Left ventricle myocardium inferior (tissue), 1 donor: ENCODE measurements around the gene C18orf63. TPM values are rescaled to one million over a fixed set of nuclear protein-coding genes. Genes with fewer than 3 reads are reported as not detected.

Source experiments
- DNase-seq: peaks from one replicate; pipeline ENCODE4 v3.0.0-alpha.2; 2020
- H3K27ac ChIP-seq: fragments of 200-600 bp; replicated peaks from 2 replicates; pipeline ENCODE4 v1.8.0; 2021
- H3K27me3 ChIP-seq: fragments of 200-600 bp; 2 replicates; pipeline ENCODE4 v1.8.0; 2021; ENCODE audit warnings: low read depth
- H3K36me3 ChIP-seq: fragments of 200-600 bp; 2 replicates; pipeline ENCODE4 v1.8.0; 2021
- H3K4me1 ChIP-seq: fragments of 200-600 bp; 2 replicates; pipeline ENCODE4 v1.8.0; 2021
- H3K4me3 ChIP-seq: fragments of 200-600 bp; 2 replicates; pipeline ENCODE4 v1.8.0; 2021; ENCODE audit warnings: mild to moderate bottlenecking, moderate library complexity
- H3K9me3 ChIP-seq: fragments of 200-600 bp; replicated peaks from 2 replicates; pipeline ENCODE4 v1.8.0; 2021
- CTCF ChIP-seq: fragments of 200-600 bp; IDR thresholded peaks from 2 replicates; pipeline ENCODE4 v1.8.0; 2021; ENCODE audit warnings: antibody characterized with exemption, mild to moderate bottlenecking, borderline replicate concordance
- intact Hi-C: fragments of 100-400 bp; cut with micrococcal nuclease; formaldehyde crosslinking; loops from one replicate; pipeline ENCODE4 v1.11.0; 2022
- total RNA-seq: library from RNA; stranded (reverse); fragmentation: NEBNext Ultra II Directional; extraction: Animal tissue kit (Norgen Biotek cat#: 25700); gene quantifications from one replicate; pipeline ENCODE4 v1.2.1, GENCODE V29; 2021
- donor health status: DM: no; HTN: yes; CAD: no; lungs with severe emphysema.

Gene C18orf63
- total RNA-seq, 1 donor from 2014 or later = not detected

- no peak overlapping the region for H3K27ac ChIP-seq
- DNase-seq = no peak
- H3K9me3 ChIP-seq = no peaks in the 10 kb centered on the region
- H3K4me1 ChIP-seq = no peaks in the 10 kb centered on the region
- intact Hi-C loops = no loop called here
- H3K36me3 ChIP-seq = no peaks in the 10 kb centered on the region
- H3K27me3 ChIP-seq = no peaks in the 10 kb centered on the region
- H3K4me3 ChIP-seq = no peak overlapping the region
- no peak for TF ChIP-seq CTCF
These were observed 65.3 kb downstream of the C18orf63 start for GRCh38 chr18:74380916-74381315.

DNA sequence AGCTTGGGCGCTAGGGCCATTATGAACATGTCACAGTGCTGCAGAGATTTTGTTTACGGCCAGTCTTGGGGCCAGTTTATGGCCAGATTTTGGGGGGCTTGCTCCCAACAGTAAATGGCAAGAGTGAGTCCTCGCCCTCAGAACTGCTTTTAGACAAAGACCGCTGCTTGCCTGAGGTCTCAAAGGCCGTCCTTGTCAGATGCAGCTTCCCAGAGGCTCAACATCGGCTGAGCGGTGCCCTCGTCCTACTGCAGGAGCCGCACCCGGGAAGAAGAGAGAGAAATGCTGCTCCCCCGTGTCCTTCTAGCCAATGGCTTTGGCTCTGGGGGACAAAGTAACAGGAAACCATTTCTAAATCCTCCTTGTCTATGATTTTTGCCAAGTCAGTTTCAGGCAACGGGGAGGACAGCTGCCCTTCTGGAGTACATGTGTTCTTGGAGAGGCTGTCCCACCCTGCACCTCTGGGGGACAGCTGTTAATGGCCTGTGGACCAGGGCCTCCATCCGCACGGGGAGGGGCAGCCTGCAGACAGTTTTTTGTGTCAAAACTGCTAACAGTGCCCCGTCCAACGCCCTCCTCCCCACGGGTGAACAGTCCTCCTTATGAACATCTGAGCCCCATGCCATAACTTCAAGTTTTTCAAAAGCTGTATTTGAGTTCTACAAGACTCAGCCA is 66.1 kb downstream of the C18orf63 start:
- H3K4me1 ChIP-seq = no peaks in the 10 kb centered on the region
- no peak for DNase-seq
- TF ChIP-seq CTCF = no peak
- intact Hi-C loops = no loop called here
- H3K9me3 ChIP-seq = no peaks in the 10 kb centered on the region
- no peaks in the 10 kb centered on the region for H3K27me3 ChIP-seq
- no peaks in the 10 kb centered on the region for H3K36me3 ChIP-seq
- no peak overlapping the region for H3K4me3 ChIP-seq
- H3K27ac ChIP-seq = no peak overlapping the region

DNA sequence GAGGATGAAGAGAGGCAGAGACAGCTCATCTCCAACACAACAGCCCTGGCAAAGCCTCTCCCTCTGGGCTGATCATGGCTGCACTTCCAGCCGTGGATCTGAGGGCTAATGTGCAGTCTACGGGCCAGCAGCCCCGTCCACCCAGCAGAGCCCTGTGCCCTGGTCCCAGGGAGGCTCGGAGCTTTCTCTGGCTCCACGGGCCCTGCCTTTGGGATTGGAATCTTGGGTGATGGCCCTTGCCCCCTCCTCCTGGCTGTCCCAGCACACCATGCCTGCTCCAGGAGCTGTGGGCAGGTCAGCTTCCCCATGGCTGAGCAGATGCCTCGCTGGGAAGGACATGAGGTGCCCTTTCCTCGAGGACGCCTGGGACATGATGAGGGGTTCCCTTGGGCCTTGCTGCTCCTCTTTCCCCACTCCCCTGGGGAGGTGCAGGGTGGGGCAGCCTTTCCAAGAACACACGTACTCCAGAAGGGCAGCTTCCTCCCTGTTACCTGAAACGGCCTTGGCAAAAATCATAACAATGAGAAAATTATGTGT is 66.9 kb downstream of the C18orf63 start:
- Histone ChIP-seq H3K27me3 (no peaks in the 10 kb centered on the region), H3K9me3 (no peaks in the 10 kb centered on the region), H3K36me3 (no peaks in the 10 kb centered on the region), H3K4me3 (no peak overlapping the region), H3K27ac (no peak overlapping the region), H3K4me1 (no peaks in the 10 kb centered on the region)
- intact Hi-C loops = no loop called here
- TF ChIP-seq CTCF = no peak
- no peak for DNase-seq

- H3K4me1 ChIP-seq = no peaks in the 10 kb centered on the region
- TF ChIP-seq CTCF = no peak
- H3K36me3 ChIP-seq = no peaks in the 10 kb centered on the region
- H3K27ac ChIP-seq = no peak overlapping the region
- no peak for DNase-seq
- no peaks in the 10 kb centered on the region for H3K9me3 ChIP-seq
- peaks cover 1% of the 10 kb centered on the region for H3K27me3 ChIP-seq
- intact Hi-C loops = no loop called here
- H3K4me3 ChIP-seq = no peak overlapping the region
These were observed 71.7 kb downstream of the C18orf63 start for GRCh38 chr18:74387383-74387782.

DNA sequence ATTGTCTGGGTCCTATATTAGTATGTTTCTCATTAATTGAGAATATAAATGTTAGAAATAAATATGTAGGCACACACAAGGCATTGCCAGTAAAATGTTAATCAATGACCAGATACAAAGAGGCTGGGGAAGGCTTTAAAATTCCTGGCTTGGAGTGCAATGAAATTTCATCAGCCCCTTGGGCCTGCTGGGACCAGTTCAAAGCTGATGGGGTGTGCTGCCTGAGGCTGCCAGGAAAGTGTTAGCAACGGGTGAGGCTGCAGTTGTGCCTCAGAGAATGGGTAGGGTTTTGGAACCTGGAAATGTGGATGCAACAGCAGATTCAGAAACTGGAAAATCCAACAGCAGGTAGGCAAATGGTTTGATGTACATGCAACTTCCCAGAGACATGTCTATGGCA is 72.6 kb downstream of the C18orf63 start:
- TF ChIP-seq CTCF = no peak
- no peak overlapping the region for H3K4me3 ChIP-seq
- intact Hi-C loops = no loop called here
- H3K27ac ChIP-seq = no peak overlapping the region
- DNase-seq = no peak
- H3K36me3 ChIP-seq = no peaks in the 10 kb centered on the region
- H3K27me3 ChIP-seq = peaks cover 3% of the 10 kb centered on the region
- H3K4me1 ChIP-seq = no peaks in the 10 kb centered on the region
- no peaks in the 10 kb centered on the region for H3K9me3 ChIP-seq
